ENCODE results near the gene WWP2.
"Not testable (repeated sequence)": the region's sequence is repeated elsewhere in the genome, so short reads cannot be mapped to it uniquely, and the experiment has no call there.

The WWP2 gene

DNA sequence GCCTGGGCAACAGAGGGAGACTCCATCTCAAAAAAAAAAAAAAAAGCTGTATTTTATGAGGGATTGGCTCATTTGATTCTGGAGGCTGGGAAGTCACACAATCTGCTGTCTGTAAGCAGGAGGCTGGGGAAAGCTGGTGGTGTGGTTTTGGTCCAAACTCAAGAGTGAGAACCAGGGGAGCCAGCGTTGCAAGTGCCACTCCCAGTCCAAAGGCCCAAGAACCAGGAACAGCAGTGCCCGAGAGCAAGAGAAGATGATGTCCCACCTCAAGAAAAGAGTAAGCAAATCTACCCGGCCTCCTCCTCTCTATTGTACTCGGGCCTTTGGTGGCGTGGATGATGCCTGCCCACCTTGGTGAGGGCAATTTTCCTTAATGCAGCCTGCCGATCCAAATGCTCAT is 30.0 kb upstream of the WWP2 start:
- Mint-ChIP-seq H3K9me3 (no peaks in the 10 kb centered on the region), H3K27me3 (no peaks in the 10 kb centered on the region), H3K4me3 (no peak overlapping the region), H3K27ac (no peak overlapping the region), H3K4me1 (peaks cover 9% of the 10 kb centered on the region), H3K36me3 (ENCODE audit: low read depth) (no peaks in the 10 kb centered on the region)
- ATAC-seq (no peak), DNase-seq (no peak)

DNA sequence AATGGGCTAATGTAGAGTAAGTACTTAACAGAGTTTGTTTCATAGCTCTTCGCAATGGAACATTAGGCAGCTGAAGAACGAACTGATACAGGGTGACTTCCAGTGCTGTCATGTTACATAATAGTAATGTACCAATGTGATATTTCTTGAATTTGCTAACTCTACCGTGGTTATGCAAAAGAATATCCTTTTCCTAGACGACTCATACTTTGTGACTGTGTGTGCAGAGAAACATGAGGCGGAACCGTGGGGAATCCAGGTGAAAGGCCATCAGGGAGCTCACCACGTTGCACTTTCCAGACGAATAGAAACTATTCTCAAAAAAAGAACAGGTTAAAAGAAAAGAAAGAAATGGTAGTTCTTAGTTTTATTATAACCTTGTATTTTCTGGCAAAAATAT is 20.6 kb upstream of the WWP2 start:
- H3K27ac Mint-ChIP-seq, result no peak overlapping the region
- H3K4me1 Mint-ChIP-seq, result peaks cover 5% of the 10 kb centered on the region
- no peaks in the 10 kb centered on the region for H3K9me3 Mint-ChIP-seq
- no peak overlapping the region for H3K4me3 Mint-ChIP-seq
- H3K36me3 Mint-ChIP-seq (ENCODE audit: low read depth), result peaks cover 50% of the 10 kb centered on the region
- ATAC-seq (peak; percentile 15), DNase-seq (no peak)
- H3K27me3 Mint-ChIP-seq, result no peaks in the 10 kb centered on the region

DNA sequence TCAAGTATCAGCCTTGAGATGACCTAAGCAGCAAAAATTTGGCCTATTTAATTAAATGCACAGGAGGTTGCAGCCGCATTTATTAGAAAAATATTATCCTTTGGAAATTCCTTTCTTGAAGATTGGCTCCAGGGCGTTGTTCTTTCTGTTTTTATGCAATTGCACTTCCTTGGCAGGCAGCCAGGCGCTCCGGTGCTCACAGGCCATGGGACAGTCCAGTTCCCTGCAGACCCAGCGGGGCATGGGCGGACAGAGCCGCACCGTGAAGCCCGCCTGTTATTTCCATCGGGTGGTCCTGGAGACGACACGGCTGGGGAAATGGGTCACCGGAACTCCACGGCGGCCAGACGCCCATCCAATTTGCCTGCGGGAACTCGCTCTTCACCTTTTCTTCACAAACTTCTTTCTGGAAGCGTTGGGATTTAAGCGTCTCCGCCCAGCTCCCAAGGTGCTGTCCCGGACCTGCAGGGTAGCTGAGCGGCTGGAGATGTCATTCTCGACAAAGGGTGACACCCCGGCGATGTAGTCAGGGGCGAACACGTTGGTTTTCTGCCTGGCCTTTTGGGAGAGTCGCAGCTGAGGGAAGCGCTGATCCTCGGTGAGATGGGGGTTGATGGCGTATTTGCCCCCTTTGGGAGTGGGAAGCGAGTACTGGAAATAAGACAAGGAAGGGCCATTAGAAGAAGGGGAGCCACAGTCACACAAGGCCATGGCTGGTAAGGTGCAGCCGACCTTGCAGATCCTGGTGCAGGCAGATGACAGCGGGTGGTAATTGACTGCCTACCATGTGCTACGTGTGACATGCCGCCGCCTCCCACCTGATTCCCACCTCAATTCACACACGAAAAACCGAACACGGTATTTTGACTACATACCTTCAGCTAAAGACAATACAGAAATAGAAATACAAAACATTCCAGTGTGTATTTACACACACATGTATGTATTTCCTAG is 19.9 kb upstream of the WWP2 start:
- H3K4me3 Mint-ChIP-seq, result no peak overlapping the region
- ATAC-seq (no peak), DNase-seq (no peak)
- H3K36me3 Mint-ChIP-seq (ENCODE audit: low read depth), result peaks cover 54% of the 10 kb centered on the region
- peaks cover 6% of the 10 kb centered on the region for H3K4me1 Mint-ChIP-seq
- H3K27me3 Mint-ChIP-seq, result no peaks in the 10 kb centered on the region
- H3K27ac Mint-ChIP-seq, result no peak overlapping the region
- no peaks in the 10 kb centered on the region for H3K9me3 Mint-ChIP-seq

DNA sequence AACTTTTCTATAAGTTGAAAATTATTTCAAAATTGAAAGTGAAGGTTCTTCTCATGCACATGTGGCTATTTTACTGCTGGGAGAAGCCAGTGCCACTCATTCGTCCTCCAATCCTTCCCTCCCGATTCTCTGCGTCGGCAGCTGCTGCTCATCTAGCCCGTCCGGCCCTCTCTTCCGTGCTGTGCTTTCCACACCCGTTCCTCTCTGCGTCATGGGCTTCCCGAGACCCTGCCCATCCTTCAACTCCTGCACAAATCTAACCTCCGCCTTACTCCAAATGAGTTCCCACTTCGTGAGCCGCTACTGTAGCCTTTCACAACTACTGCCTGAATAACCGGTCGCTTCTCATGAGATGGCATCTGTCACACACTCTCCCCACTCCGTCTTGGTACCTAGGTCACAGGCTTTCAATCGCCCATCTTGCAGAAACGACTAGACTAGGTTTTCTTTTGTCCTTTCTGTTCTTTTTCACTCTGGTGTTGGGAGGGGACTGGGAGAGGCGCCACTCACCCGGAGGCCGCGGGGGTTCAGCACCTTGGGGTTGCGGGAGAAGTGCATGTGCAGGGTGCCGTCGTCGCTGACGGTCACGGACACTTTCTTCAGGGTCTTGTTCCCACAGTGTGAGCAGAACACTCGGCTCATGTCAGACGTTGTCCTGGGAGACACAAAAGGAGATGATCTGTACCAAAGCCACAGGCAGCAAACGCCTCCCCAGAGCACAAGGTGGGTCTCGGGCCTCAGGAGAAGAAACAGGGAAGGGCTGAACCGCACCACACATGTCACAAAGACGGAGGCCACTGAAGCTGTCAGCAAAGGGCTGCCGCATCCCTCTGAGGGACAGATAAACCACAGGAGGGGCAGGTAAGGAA is 17.5 kb upstream of the WWP2 start:
- no peaks in the 10 kb centered on the region for H3K27me3 Mint-ChIP-seq
- H3K4me3 Mint-ChIP-seq, result no peak overlapping the region
- H3K27ac Mint-ChIP-seq, result peak overlapping the region; percentile 40
- no peaks in the 10 kb centered on the region for H3K9me3 Mint-ChIP-seq
- peaks cover 7% of the 10 kb centered on the region for H3K4me1 Mint-ChIP-seq
- ATAC-seq, result no peak
- H3K36me3 Mint-ChIP-seq (ENCODE audit: low read depth), result peaks cover 74% of the 10 kb centered on the region
- DNase-seq, result no peak

DNA sequence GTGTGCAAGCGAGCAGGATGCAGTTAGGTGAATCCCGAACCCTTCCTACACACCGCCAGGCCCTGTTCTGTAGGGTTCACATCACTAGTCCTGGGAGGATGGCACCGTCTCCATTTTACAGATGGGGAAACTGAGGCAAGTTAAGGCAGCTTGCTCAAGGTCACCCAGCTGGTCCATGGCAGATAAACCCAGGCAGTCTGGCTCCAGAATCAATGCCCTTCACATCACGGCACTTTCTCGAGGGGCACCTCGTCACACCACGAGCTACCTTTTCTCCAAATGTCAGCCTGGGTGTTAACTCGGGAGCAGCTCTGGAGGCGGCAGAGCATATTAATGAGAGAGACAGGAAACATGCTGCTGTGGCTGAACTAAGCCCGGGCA is 16.9 kb upstream of the WWP2 start:
- Mint-ChIP-seq H3K4me1 (peaks cover 7% of the 10 kb centered on the region), H3K9me3 (no peaks in the 10 kb centered on the region), H3K27me3 (no peaks in the 10 kb centered on the region), H3K36me3 (ENCODE audit: low read depth) (peaks cover 73% of the 10 kb centered on the region), H3K4me3 (no peak overlapping the region), H3K27ac (no peak overlapping the region)
- ATAC-seq, result no peak
- DNase-seq, result no peak

DNA sequence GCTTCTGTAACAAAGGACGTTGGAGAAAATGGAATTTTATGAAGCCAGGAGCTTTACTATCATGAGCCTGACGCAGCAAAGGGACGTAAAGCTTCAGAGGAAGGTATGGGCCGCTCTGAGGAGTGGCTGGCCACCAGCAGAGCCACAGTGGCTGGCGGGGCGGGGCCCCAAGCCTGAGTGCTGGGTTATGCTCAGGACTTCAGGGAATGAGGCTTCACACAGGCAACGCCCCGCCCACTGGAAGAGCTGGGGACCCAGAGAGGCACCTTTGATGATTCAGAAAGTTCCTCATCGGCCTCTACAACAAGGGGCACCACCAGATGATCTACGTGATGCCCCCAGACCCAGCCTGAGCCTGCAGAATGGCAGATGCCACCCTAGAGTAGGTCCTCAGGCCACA is 16.2 kb upstream of the WWP2 start:
- Mint-ChIP-seq H3K27ac (no peak overlapping the region), H3K36me3 (ENCODE audit: low read depth) (peaks cover 77% of the 10 kb centered on the region), H3K4me3 (no peak overlapping the region), H3K4me1 (peaks cover 7% of the 10 kb centered on the region), H3K27me3 (no peaks in the 10 kb centered on the region), H3K9me3 (no peaks in the 10 kb centered on the region)
- no peak for ATAC-seq
- no peak for DNase-seq

DNA sequence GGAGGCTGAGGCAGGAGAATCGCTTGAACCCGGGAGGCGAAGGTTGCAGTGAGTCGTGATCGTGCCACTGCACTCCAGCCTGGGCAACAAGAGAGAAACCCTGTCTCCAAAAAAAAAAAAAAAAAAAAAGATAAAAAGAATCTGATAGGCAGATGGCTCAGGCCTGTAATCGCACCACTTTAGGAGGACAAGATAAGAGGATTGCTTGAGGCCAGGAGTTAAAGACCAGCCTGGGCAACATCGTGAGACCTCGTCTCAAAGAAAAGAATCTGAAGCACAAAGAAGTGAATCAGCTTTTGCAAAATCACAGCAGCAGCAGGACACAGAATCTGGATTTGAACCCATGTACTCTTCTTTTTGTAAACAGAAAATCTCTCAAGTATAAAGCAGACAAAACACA is 15.0 kb upstream of the WWP2 start:
- no peak for ATAC-seq
- H3K27me3 Mint-ChIP-seq, result no peaks in the 10 kb centered on the region
- no peak overlapping the region for H3K27ac Mint-ChIP-seq

DNA sequence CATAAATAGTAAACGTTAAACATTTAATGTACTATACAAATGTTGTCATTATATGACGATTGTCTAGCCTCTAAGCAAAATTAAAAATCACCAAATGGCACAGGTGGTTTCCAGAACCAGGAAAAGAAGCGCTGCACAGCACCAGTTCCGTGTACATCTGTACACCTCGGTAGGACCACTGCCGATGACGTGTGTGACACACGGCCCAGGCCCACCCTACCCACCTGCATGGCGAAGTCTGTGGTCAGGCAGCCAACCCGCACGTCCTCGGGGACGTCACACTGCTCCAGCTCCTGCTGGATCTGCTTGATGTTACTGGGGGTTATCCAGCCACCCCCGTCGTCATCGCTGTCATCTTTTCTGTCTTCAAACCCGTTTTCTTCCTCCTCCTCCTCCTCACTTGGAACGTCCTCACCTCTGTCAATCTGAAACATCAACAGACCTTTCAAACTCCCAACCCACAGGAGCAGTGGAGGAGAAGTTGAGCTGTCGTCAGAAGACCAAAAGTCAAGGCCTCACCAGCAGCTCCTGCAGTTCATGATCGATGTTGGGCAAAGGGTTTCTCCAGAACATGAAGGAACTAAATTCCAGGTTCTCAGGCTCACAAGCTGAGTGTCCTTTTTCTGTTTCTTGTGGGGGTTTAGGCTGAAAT is 13.3 kb upstream of the WWP2 start:
- Mint-ChIP-seq H3K36me3 (ENCODE audit: low read depth) (peaks cover 75% of the 10 kb centered on the region), H3K27ac (no peak overlapping the region)

More for the DNA sequence above, 15.0 kb upstream of the WWP2 start:
- DNase-seq, result no peak
- no peaks in the 10 kb centered on the region for H3K9me3 Mint-ChIP-seq
- peaks cover 13% of the 10 kb centered on the region for H3K4me1 Mint-ChIP-seq
- H3K4me3 Mint-ChIP-seq, result no peak overlapping the region
- H3K36me3 Mint-ChIP-seq (ENCODE audit: low read depth), result peaks cover 76% of the 10 kb centered on the region

DNA sequence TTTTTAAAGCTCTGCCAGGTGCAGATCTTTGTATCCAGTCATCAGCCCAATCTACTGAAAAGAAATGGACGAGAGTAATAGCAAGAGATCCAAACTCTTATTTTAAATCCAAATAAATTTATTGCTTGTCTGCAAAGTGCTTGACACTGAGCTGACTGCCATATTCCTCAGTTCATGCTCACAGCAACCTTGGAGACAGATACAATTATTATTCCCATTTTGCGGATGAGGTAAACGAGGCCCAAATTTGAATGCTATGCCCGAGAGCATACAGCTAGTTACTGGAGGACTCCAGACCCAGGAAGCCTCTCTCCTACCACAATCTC is 8.0 kb upstream of the WWP2 start:
- H3K4me1 Mint-ChIP-seq, result peaks cover 28% of the 10 kb centered on the region
- peak overlapping the region; percentile 100 for H3K27ac Mint-ChIP-seq
- no peaks in the 10 kb centered on the region for H3K9me3 Mint-ChIP-seq
- ATAC-seq (no peak), DNase-seq (no peak)
- H3K4me3 Mint-ChIP-seq, result peak overlapping the region; percentile 100
- peaks cover 40% of the 10 kb centered on the region for H3K36me3 Mint-ChIP-seq (ENCODE audit: low read depth)
- no peaks in the 10 kb centered on the region for H3K27me3 Mint-ChIP-seq

More for the DNA sequence above, 13.3 kb upstream of the WWP2 start:
- Mint-ChIP-seq H3K9me3 (no peaks in the 10 kb centered on the region), H3K4me1 (peaks cover 25% of the 10 kb centered on the region), H3K27me3 (no peaks in the 10 kb centered on the region), H3K4me3 (no peak overlapping the region)
- DNase-seq (no peak), ATAC-seq (no peak)

DNA sequence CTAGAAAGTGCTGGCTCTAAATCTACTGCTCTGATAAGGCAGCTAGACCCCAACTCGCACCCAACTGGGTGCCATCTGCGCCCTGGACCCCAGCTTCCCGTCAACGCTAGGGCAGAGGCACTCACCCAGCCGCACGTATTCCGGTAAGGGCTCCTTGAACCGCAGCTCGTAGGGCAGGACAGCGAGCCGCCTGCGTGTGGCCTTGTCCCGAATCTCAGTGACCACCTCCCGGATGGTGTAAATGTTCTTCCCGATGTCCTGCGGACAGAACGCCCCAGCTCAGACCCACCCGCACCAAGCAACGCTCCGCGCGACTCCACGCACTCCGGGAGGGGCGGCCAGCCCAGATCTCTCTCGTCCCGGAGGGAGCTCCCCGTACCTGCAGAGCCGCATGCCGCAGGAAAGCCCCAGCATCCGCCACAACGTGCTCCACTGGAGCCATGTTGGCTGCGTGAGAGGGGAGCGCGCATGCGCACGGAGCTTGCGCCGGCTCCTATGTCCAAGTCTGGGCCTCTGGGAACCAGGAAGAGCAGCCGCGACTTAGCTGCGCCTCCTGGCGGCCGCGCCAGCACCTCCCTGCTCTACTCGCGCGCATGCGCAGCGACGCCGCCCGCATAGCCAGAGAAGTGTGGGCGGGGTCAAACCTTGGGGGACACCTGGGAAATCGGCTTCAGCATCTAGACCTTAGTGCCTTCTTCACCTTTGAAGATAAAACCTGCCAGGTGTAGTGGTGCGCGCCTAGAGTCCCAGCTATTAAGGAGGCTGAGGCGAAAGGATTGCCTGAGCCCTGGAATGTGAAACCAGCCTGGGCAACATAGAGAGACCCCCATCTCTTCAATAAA is 7.4 kb upstream of the WWP2 start, which contains the start of gene NOB1:
NOB1 (minus strand) TSS at position 458 of the 842 bp plus-strand sequence; CDS start at position 442, 16 bp downstream.
- DNase-seq, result peak; percentile 97
- ATAC-seq, result peak; percentile 95
- Mint-ChIP-seq H3K4me1 (peaks cover 28% of the 10 kb centered on the region), H3K4me3 (peak within 1 kb of the TSS; percentile 100), H3K27me3 (no peaks in the 10 kb centered on the region), H3K27ac (peak within 1 kb of the TSS; percentile 100), H3K9me3 (no peaks in the 10 kb centered on the region), H3K36me3 (ENCODE audit: low read depth) (peaks cover 35% of the 10 kb centered on the region)

DNA sequence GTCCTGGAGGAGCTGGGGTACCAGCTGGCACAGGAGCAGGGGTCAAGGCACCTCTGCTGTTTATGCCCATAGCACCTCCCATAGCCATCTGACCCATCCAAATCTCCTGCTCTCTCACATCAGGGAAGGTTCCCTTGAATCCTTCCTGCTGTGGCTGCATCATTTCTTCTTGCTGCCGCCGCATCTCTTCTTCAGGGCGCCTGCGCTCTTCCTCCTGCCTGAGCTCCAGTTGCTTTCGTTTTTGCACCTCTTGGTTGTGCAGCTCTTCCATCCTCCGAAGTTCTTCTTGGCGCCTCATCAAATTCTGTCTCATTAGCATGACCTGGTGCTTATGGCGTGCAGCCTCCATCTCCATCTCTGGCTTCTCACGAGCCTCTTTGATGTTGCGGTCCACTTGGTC is 5.4 kb upstream of the WWP2 start:
- no peaks in the 10 kb centered on the region for H3K9me3 Mint-ChIP-seq
- H3K4me3 Mint-ChIP-seq, result no peak overlapping the region
- H3K36me3 Mint-ChIP-seq (ENCODE audit: low read depth), result peaks cover 24% of the 10 kb centered on the region
- ATAC-seq, result no peak
- H3K4me1 Mint-ChIP-seq, result peaks cover 32% of the 10 kb centered on the region
- no peak for DNase-seq
- H3K27ac Mint-ChIP-seq, result no peak overlapping the region
- no peaks in the 10 kb centered on the region for H3K27me3 Mint-ChIP-seq

DNA sequence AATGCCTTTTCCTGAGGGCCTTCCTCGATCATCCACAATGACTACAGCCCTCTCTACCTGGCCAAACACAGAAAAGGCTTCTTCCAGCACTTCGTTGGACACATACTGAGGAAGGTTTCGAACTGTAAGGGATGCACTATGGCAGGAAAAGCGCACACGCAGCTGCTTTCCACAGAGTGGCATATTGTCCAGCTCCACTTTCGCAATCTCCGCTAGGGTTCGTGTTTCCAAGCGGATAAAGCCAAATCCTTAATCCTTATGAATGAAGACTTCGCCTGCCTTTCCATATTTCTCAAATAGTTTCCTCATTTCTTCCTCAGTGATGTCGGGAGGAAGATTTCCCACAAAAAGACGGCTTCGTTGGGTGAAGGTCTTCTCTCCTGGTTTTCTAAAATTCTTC is 4.8 kb upstream of the WWP2 start:
- Mint-ChIP-seq H3K36me3 (ENCODE audit: low read depth) (peaks cover 18% of the 10 kb centered on the region), H3K4me1 (peaks cover 30% of the 10 kb centered on the region)
- not testable (repeated sequence) for H3K4me3 Mint-ChIP-seq, DNase-seq, H3K27ac Mint-ChIP-seq, ATAC-seq, H3K27me3 Mint-ChIP-seq, H3K9me3 Mint-ChIP-seq

DNA sequence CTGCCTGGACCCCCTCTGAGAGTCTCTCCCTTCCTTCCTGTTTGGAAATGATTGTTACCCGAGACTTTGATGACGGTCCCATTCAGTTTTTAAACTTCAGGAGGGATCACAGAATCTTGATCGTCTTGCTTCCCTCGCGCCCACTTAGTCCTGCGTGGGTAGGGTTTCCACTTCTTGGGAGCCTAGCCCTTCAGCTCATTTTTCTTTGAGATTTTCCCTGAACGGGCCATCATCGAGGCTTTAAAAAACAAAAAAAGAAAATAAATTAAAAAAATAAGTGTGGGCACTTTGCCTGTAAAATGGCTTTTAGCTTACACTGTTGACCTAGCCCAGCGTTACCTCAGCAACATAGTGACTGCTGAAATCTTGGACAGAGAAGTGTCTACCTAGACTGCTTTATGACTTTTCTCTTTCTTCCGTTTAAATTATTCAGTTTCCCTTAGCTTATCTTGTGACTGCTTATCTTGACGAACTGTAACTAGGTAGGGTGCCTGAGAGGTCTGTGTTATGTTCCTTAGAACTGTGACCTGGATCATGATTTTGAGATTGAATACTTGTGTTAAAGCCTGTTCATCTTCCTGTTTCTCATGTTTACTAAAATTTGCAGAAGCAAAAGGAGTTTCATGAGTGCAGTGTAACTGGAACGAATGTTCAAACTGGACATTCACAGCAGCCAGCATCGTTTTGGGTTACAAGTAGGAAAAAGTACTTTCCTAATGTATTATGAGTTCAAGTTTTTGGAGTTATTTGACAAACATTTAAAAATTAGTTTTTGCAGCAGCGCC is 874 bp downstream of the WWP2 start:
- H3K36me3 Mint-ChIP-seq (ENCODE audit: low read depth), result peaks cover 4% of the 10 kb centered on the region
- DNase-seq (no peak), ATAC-seq (no peak)
- H3K4me3 Mint-ChIP-seq, result peak overlapping the region; percentile 94
- H3K9me3 Mint-ChIP-seq, result no peaks in the 10 kb centered on the region
- peaks cover 45% of the 10 kb centered on the region for H3K4me1 Mint-ChIP-seq
- H3K27ac Mint-ChIP-seq, result peak overlapping the region; percentile 96
- no peaks in the 10 kb centered on the region for H3K27me3 Mint-ChIP-seq

All from activated naive CD8-positive, alpha-beta T cell treated with anti-CD3 and anti-CD28 coated beads, Interleukin-2, amount 50 U/mL, for 24 hours (primary cell).